Measurements from ENCODE around the gene TXN2. TPM values are rescaled to one million over a fixed set of nuclear protein-coding genes. Genes with fewer than 3 reads are reported as not detected.

TXN2 gene
- total and polyA plus RNA-seq, 2 of the 4 experiments (the other 2 are of a cell fraction) = 49.6 to 166 TPM

DNA sequence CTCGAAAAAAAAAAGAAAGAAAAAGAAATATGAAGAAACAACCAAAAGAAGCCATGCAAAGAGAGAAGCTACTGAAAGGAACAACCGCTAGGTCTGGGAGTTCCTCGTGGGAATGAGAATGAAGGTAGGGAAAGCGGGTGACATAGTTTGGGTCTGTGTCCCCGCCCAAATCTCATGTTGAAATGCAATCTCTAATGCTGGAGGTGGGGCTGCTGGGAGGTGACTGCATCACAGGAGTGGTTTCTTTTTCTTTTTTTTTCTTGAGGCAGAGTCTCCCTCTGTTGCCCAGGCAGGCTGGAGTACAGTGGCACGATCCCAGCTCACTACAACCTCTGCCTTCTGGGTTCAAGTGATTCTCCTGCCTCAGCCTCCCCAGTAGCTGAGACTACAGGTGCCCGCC is 9.7 kb upstream of the TXN2 start:
- no peak overlapping the region for H4K8ac ChIP-seq (ENCODE audit: low read depth in 2 of 2, low read length in 2 of 2)
- TF ChIP-seq POLR2A (IDR thresholded peaks at IDR 0.05; ENCODE audit: low read depth, low read length) (no peak), RCOR1 (IDR thresholded peaks at IDR 0.05; ENCODE audit: insufficient replicate concordance, low read length) (no peak), CHD1 (IDR thresholded peaks at IDR 0.05; ENCODE audit: low read depth, low read length) (no peak), NFE2L2 (IDR thresholded peaks at IDR 0.05; ENCODE audit: low read depth, low read length) (no peak), FOS (IDR thresholded peaks at IDR 0.05; ENCODE audit: low read depth, low read length) (no peak), CTCF (conservative IDR thresholded peaks at IDR 0.05; ENCODE audit: low read depth, low read length) (no peak), RFX5 (IDR thresholded peaks at IDR 0.05; ENCODE audit: low read depth, low read length) (no peak), USF2 (IDR thresholded peaks at IDR 0.05; ENCODE audit: low read depth, low read length) (no peak), MAFK (IDR thresholded peaks at IDR 0.05; ENCODE audit: low read depth, low read length) (no peak), MXI1 (IDR thresholded peaks at IDR 0.05; ENCODE audit: borderline replicate concordance, low read depth, low read length) (no peak), SMC3 (IDR thresholded peaks at IDR 0.05; ENCODE audit: low read depth, low read length) (no peak), CEBPB (IDR thresholded peaks at IDR 0.05; ENCODE audit: low read depth, low read length) (no peak), RAD21 (IDR thresholded peaks at IDR 0.05; ENCODE audit: low read length) (no peak), BHLHE40 (IDR thresholded peaks at IDR 0.05; ENCODE audit: low read depth, low read length) (no peak), MAZ (IDR thresholded peaks at IDR 0.05; ENCODE audit: borderline replicate concordance, low read depth, low read length) (no peak)
- TF ChIP-seq, protein P1, sequence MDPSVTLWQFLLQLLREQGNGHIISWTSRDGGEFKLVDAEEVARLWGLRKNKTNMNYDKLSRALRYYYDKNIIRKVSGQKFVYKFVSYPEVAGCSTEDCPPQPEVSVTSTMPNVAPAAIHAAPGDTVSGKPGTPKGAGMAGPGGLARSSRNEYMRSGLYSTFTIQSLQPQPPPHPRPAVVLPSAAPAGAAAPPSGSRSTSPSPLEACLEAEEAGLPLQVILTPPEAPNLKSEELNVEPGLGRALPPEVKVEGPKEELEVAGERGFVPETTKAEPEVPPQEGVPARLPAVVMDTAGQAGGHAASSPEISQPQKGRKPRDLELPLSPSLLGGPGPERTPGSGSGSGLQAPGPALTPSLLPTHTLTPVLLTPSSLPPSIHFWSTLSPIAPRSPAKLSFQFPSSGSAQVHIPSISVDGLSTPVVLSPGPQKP (IDR thresholded peaks at IDR 0.05; ENCODE audit: borderline replicate concordance, low read depth, low read length) = no peak
- no peak overlapping the region for H2AFZ ChIP-seq (replicated peaks; ENCODE audit: low read length, poor library complexity)
- no peak overlapping the region for H3K4ac ChIP-seq (ENCODE audit: low read depth, low read length)
- no peak overlapping the region for H3K27ac ChIP-seq (ENCODE audit: insufficient read depth, low read length)
- H2BK20ac ChIP-seq (ENCODE audit: low read depth, low read length) = no peak overlapping the region
- intact Hi-C loops (cut with micrococcal nuclease) (no loop called here), in situ Hi-C loops (cut with MboI; ENCODE audit: low sequenced_read_pairs) (no loop called here), dilution Hi-C loops (cut with HindIII; ENCODE audit: low sequenced_read_pairs, unreplicated experiment) (no loop called here)
- H3K9me1 ChIP-seq (ENCODE audit: insufficient read depth, low read length) = peaks cover 4% of the 10 kb centered on the region; the same call in 1 of the 2 replicates
- CTCF ChIA-PET = interaction anchor here (0.7 kb wide), 2 partner anchors 192 to 1141 kb away, joined by 5 read pairs; no protein-coding TSS in a partner anchor
- no peaks in the 10 kb centered on the region for H4K20me1 ChIP-seq (ENCODE audit: insufficient read depth, low read length)
- H3K4me3 ChIP-seq (ENCODE audit: insufficient read depth, low read depth, low read length) = no peak overlapping the region
- H2BK15ac ChIP-seq (ENCODE audit: low read depth, low read length) = no peak overlapping the region; the same call in 2 of the 3 replicates
- H3K9me3 ChIP-seq (ENCODE audit: control insufficient read depth, insufficient read depth, low read length) = no peaks in the 10 kb centered on the region; the same call in 1 of the 2 replicates
- BruUV-seq (replicated peaks) = no TSS peak
- H3K18ac ChIP-seq (ENCODE audit: low read depth, low read length) = no peak overlapping the region
- H3K23ac ChIP-seq (ENCODE audit: low read depth, low read length) = no peak overlapping the region
- H3K56ac ChIP-seq (ENCODE audit: extremely low read depth, insufficient read depth, low read length) = no peak overlapping the region
- no peak overlapping the region for H3K4me2 ChIP-seq (ENCODE audit: low read depth, low read length)
- no peak overlapping the region for H2AK5ac ChIP-seq (ENCODE audit: low read depth, low read length)
- WGBS, 2 experiments (ENCODE audit: extremely low coverage in 2 of 2, insufficient read length in 1 of 2) = 100% methylated on average over 1 of the region's 7 CpGs; no CpG with 5 or more reads in 1 of the 2 experiments
- peaks cover 5% of the 10 kb centered on the region for H3K4me1 ChIP-seq (ENCODE audit: control insufficient read depth, insufficient read depth, low read length)
- H3K27me3 ChIP-seq (ENCODE audit: control insufficient read depth, insufficient read depth, low read length) = no peaks in the 10 kb centered on the region
- H3K36me3 ChIP-seq (ENCODE audit: control insufficient read depth, insufficient read depth, low read length) = peaks cover 13% of the 10 kb centered on the region; the same call in 1 of the 2 replicates
- no peak overlapping the region for H4K91ac ChIP-seq (ENCODE audit: insufficient read depth, low read depth, low read length)
- no peak overlapping the region for H2AK9ac ChIP-seq (replicated peaks; ENCODE audit: low read depth, low read length, poor library complexity)
- no peak overlapping the region for H4K5ac ChIP-seq (ENCODE audit: low read depth, low read length)
- POLR2A ChIA-PET (ENCODE audit: unreplicated experiment) = interaction anchor here (0.5 to 0.6 kb wide), 2 partner anchors 110 to 112 kb away, joined by 3 to 10 read pairs; no protein-coding TSS in a partner anchor
- H3K14ac ChIP-seq (replicated peaks; ENCODE audit: low read depth, low read length) = no peak overlapping the region
- no peaks in the 10 kb centered on the region for H3K79me1 ChIP-seq (ENCODE audit: low read depth in 1 of 2, low read length in 2 of 2)
- no peak overlapping the region for H3K9ac ChIP-seq (ENCODE audit: low read depth, low read length)
- ATAC-seq (ENCODE audit: low read depth) (no peak), DNase-seq (no peak)
- H2BK5ac ChIP-seq (ENCODE audit: low read depth, low read length, poor library complexity, severe bottlenecking) = no peak overlapping the region
- no peak overlapping the region for H2BK120ac ChIP-seq (ENCODE audit: low read depth, low read length)

Measured in IMR-90 (cell line).